H54 (cell line): ENCODE data around the gene AKR7A2.

Source experiments
- DNase-seq: peaks from one replicate; pipeline ENCODE4 v3.0.0; 2011; ENCODE audit warnings: low spot score, mixed read lengths; ENCODE audit not compliant: insufficient read length
- FAIRE-seq: peaks from 3 replicates; lab custom pipeline; 2011; peaks lifted over from hg19 to GRCh38; lab: Jason Lieb, UNC
- POLR2A ChIP-seq: IDR thresholded peaks from 2 replicates; pipeline ENCODE4 v1.6.1; 2011; ENCODE audit warnings: low read depth, mild to moderate bottlenecking, low read length

AKR7A2 gene

GRCh38 chr1:19311931-19312781 lies at the start of gene AKR7A2, which contains the start of gene SLC66A1:
Gene AKR7A2 (minus strand): TSS chr1:19312144. CDS start chr1:19312124, 20 bp downstream.
Gene SLC66A1 (plus strand): TSS chr1:19312326. CDS start chr1:19317678, 5,352 bp downstream.
- DNase-seq (peak; percentile 85), FAIRE-seq (no peak)
- peak; percentile 83 for TF ChIP-seq POLR2A

DNA sequence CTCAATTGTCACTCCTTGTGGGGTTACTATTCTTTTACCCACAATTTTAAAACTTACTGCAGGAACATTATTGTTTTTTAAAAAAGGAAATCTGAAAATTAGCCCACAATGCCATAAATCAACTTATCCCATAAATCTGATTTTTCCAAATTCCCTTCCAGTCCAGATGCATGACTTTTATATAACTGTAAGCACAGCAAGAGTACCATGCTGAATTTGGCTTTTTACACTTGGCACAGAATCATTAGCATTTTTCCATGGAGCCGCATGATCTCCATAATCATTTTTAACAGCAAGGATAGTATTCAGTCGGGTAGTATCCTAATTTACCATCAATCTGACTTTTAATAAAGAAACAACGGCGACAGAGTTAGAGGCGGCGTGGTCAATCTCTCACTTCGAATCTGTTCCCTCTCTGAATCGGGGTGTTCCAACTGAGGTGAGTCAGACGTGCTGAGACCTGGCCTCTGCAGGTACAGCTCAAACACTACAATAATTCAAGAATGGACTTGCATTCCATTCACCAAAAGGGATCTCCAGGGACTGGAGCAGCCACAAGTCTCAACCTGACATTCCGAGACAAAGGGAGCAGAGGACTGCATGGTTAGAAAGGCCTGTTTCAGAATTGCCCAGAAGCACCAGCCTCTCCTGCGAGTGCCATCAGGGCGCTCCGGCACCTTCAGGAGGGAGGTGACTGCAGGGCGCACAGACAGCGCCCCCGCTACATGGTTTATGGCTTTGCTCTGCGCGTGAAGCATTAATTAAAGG lies 49.1 kb upstream of the AKR7A2 start:
- DNase-seq (no peak), FAIRE-seq (no peak)
- no peak for TF ChIP-seq POLR2A

- FAIRE-seq: no peak
Observed at GRCh38 chr1:19360432-19360831, 48.5 kb upstream of the AKR7A2 start.

DNA sequence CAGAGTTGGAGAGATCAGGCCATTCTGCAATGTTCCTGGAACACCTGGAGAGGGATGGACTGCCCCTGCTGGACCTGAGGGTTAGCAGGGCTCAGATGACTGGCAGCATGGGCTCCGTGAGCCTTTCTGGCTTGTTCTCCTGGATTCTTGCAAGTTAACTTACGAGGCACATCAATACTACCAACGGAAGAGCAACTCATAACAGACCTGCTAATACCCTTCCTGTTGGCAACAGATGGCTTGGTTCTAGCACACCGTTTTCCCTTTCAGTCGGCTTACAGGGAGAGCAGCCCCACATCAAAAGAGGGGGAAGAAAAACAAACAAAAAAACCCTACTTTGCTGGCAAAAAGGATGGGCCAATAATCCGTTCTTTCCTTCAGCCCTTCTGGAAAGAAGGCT lies 48.1 kb upstream of the AKR7A2 start:
- no peak for DNase-seq
- TF ChIP-seq POLR2A: no peak
- FAIRE-seq: no peak

More at GRCh38 chr1:19360432-19360831, 48.5 kb upstream of the AKR7A2 start:
- no peak for TF ChIP-seq POLR2A
- no peak for DNase-seq

DNA sequence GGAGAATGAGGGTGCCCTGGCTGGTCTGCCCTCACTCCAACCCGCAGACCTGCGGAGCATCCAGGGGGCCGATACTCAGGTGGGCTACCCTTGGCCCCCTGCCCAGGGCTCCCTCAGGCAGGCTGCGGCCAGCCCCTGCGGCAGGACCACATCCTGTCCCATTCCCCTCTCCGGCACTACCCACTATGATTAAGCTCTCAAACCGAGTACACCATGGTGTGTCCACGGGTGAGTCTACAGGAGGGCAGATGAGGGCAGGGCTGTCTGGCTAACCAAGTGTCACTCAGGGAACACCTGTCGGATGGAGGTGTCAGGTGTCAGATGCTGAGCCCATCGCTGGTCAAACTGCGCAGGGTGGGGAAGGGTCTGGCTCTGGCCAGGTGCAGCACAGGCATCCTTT lies 47.4 kb upstream of the AKR7A2 start:
- TF ChIP-seq POLR2A: no peak
- DNase-seq: no peak
- no peak for FAIRE-seq

DNA sequence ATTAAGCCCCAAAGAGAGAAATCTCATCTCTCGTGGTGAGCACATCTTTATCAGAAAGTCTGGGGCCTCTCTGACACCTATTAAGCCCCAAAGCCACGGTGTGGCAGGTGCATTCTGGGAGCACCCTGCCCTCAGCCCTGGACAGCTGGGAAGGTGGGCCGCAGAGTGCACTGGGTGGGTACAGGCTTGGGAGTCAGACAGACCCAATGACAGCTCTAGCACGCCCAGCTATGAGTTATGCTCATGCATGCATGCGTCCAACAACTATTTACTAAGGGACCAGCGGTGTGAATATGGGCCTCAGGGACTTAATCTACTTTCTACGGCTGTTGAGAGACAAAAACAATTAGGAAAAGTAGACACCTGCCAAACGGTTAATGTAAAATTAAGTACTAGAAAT lies 46.8 kb upstream of the AKR7A2 start:
- FAIRE-seq (no peak), DNase-seq (no peak)
- no peak for TF ChIP-seq POLR2A

DNA sequence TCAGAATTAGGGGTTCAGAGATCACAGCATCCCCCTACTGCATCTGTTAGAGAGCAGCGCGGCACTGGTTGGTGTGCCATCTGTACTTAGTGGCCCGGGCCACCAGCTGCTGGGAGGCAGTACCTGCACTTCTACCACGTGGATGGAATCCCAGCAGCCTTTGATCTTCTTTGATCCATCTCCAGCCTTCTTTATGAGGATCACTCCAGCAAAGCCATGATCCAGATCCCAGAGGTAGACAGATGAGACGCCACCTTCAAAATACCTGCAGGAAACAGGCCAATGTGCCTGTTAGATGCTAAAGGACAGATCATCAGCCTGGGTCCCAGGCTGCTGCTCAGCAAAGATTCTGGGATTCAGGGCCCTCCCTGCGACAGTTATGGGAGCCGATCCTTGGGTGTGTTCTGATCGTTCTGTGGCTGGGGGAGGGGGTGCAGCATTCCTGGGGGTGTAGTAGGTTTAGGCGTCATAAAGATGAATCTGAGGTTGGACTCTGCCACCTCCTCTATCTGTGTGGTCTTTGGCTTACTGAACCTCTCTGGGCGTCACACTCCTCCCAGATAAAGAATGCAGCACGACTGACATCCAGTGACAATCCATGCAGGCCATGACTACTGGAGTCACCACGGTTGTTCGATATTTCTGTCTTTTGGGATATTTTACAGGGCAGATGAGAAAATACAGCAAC lies 45.5 kb upstream of the AKR7A2 start:
- no peak for FAIRE-seq
- no peak for TF ChIP-seq POLR2A
- DNase-seq: no peak

GRCh38 chr1:19356266-19356665 lies 44.3 kb upstream of the AKR7A2 start:
- FAIRE-seq (no peak), DNase-seq (no peak)
- TF ChIP-seq POLR2A: no peak

- FAIRE-seq: no peak
- TF ChIP-seq POLR2A: no peak
- DNase-seq: no peak
Observed at GRCh38 chr1:19354531-19354981, 42.6 kb upstream of the AKR7A2 start.

DNA sequence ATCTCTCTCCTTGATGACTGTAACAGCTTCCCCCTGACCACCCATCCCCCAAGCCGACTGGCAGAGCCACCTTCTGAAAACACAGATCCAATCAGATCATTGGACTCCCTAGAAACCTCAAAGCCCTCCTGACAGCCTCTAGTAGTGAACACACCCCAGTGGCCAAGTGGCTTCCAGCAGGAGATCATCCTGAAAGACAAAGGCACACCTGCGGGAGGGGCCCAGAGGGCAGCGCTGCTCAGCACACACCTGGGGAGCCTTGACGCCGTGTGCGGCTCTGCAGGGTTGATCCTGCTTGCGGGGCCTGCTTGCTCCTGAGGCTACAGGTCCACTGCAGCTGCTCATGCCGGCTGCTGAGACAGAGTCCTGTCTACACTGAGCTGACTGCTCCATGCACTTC lies 41.7 kb upstream of the AKR7A2 start:
- DNase-seq (no peak), FAIRE-seq (no peak)
- no peak for TF ChIP-seq POLR2A

DNA sequence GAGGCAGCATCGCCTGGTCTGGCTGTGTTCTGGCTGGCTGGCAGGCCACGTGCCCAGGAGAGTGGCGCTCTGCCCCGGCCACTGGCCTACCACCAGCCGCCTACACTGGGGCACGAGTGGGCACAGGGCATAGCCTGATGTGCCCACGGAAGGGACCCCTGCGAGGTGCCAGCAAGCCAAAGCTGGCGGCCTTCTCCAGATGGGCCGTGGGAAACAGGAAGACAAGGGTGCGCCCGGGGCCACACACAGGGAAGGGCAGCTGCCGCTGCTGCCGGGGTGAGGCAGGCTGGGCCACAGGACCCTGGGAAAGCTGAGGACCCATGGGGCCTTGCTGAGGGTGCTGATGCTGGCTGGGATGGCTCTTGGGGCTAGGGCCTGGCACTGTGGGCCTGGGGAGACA lies 40.9 kb upstream of the AKR7A2 start:
- FAIRE-seq: no peak
- no peak for DNase-seq
- no peak for TF ChIP-seq POLR2A

DNA sequence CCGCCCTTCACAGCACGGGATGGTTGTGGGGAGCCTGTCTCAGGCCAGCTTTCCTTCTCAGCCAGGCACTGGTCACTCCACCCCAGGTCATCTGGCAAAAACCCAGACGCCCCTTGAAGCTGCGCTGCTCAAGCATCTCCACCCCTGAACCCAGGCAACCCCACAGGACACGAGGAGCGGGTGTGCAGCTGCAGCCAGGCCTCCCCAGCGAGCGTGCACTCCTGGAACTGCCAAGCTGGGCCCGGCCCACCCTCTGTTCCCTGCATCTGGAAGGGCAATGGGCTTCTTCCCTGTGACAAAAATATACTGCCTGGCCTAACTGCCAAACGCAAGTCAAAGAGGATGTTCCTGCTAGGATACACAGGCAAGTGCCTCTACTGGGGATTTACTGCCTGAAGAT lies 39.9 kb upstream of the AKR7A2 start:
- no peak for FAIRE-seq
- TF ChIP-seq POLR2A: no peak
- no peak for DNase-seq

GRCh38 chr1:19350566-19350965 lies 38.6 kb upstream of the AKR7A2 start:
- TF ChIP-seq POLR2A: no peak
- FAIRE-seq (no peak), DNase-seq (no peak)

- TF ChIP-seq POLR2A: no peak
- FAIRE-seq (no peak), DNase-seq (no peak)
Observed at GRCh38 chr1:19349999-19350398, 38.1 kb upstream of the AKR7A2 start.
